Central memory CD4-positive, alpha-beta T cell (primary cell): ENCODE data around the gene PRUNE2.
"Not testable (repeated sequence)": the region's sequence is repeated elsewhere in the genome, so short reads cannot be mapped to it uniquely, and the experiment has no call there.

ENCODE experiments used
- DNase-seq: peaks from one replicate; pipeline ENCODE4 v3.0.0; 2022

PRUNE2 gene

DNA sequence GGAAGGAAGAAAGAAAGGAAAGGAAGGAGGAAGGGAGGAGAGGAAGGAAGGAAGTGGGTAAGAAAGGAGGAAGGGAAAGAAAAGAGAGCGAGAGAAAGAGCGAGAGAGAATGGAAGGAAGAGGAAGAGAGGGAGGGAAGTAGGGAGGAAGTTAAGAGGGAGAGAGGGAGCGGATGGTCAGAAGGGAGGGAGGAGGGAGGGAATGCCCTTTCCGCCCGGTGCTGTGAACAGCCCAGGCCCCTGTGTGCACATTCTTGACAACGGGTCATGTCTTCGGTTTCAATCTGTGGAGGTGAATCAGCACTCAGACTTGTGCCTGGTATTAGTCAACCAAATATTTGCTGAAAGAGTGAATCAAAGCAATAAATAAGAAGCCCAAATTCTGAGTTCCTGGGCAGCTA, 39.2 kb downstream of the PRUNE2 start:
- DNase-seq = no peak

DNA sequence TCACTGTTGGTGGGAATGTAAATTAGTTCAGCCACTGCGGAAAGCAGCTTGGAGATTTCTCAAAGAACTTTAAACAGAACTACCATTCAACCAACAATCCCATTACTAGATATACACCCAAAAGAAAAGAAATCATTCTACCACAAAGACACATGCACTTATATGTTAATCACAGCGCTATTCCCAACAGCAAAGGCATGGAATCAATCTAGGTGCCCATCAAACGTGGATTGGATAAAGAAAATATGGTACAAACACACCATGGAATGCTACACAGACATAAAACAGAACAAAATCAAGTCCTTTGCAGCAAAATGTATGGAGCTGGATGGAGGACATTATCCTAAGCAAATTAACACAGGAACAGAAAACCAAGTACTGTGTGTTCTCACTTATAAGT, 42.1 kb downstream of the PRUNE2 start:
- DNase-seq = no peak

DNA sequence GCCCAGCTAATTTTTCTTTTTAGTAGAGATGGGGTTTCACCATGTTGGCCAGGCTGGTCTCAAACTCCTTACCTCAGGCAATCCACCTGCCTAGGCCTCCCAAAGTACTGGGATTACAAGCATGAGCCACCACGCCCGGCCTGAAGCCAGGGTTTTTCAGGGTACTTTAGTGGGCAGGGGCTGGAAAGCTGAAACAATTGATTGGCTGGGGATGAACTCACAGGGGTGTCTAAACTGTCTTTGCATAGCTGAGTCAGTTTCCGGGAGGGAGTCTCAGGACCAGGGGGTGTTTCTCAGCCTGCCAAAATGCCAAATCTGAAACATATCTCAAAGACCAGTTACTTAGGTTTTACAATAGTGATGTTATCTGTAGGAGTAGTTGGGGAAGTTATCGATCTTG, 46.1 kb downstream of the PRUNE2 start:
- DNase-seq = no peak

- DNase-seq = not testable (repeated sequence)
Observed at GRCh38 chr9:76858248-76858647, 47.7 kb downstream of the PRUNE2 start.

DNA sequence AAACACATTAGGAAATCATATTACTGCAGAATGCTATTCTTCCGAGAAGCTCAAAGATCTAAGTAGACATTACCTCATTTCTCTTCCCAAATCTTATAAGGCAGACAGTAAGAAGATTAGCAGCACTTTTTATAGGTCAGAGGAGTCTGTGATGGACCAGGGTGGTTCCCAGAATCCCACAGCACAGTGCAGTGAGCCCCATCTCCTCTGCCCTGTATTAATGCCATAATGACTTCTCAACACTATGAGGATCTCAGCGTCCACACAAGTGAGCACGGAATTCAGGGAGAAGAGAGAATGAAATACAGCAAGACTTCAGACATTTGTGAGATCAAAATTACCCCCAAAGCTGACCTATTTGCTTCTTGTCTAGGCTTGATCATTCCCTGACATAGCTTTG, 49.9 kb downstream of the PRUNE2 start:
- DNase-seq = no peak

DNA sequence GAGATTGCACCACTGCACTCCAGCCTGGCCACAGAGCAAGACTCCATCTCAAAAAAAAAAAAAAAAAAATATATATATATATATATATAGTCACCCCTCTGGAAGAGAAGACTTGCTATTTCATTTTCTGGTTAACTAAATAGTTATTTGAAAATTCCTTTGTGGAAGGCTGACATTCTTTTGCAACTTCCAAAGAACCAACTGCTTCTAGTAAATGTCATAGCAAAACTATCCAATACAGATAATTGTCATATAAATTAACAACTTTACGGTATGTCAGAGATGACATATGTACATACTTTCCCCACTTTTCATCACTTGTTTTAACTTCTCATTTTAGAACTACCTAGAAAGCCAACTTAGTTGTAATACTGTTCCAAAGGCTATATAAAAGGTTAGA, 50.9 kb downstream of the PRUNE2 start:
- no peak for DNase-seq

DNA sequence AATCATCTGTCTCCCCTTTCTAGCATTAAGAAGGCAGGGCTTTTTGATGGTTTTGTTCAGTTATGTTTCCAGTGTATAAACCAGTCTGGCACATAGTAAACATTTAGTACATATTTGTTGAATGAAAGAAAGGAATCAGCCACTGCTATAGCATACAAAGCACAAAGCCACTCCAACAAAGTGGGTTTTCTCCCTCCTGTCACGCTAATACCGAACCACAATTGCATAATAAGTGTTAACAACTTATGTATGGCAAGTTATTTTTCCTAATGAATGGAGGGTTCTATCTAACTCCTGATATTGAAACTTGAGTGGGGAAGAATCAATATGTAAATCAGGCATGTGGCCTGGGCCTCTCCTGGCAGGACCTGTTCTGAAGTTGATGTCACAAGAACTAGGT, 53.9 kb downstream of the PRUNE2 start:
- no peak for DNase-seq

DNA sequence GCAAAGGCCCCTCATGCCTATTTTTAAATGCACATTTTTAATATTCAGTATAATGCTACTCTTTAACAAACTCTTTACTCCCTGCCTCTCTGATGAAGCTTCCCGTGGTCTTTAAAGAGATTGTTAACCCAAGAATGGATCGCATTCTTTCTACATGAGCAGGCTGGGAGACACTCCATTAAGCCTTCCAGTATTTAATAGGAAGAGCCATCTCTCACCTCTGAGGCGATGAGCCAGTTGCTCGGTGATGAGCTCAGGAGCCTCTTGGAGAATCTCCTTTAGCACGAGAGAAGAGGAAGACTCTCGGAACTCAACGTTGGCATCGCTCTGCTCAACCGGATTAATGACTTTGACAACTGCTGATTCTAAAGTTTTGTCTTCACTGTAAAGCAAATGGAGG, 59.6 kb downstream of the PRUNE2 start:
- no peak for DNase-seq

DNA sequence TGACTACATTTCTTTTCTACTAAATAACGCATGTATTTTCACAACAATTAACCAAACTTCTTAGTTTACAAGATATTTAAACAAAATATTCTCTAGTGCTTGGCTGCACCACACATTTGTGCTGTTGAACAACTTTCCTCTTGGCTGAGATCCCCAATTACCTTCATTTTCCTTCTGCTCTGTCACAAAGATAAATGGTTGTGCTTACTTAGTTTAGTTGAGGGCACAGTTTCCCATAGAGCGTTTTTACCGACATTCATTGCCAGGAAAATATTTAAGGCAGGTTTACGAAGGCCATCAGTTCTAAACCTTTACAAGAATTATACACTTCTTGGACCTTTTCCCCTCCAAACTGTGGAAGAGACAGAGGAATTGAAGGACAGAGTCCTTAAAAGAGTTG, 60.7 kb downstream of the PRUNE2 start:
- DNase-seq = no peak

DNA sequence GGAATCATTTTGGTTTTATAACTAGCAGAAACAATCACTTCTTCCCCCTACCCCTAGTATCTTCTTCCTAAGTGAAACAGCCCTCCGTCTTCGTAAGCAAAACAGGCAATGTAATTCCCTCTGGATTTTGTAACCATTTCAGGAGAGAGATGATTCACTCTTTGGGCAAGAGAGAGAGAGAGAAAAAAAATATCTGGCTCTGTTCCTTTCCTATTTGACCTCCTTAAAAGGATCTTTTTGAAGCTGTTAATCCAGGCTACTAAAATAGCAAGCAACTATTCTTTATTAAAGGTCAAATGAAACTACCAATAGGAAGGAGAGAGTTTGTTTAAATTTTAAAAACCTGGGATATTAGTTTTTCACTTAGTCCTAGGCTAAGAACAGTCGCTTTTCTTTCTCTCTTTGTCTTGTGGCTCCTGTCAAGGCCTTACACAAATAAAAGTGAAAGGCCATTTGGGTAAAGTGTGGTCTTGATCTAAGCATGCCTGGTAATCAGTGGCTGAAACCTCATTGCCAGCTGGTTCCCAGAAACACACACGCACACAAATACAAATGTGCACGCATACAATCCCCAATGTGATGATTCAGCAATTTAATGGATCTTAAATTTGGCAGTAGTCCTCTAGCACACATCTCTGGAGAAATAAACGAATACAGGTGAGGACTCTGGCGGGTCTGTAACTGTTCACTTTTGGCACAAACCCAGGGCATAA, 70.2 kb downstream of the PRUNE2 start:
- DNase-seq = no peak

- no peak for DNase-seq
Observed at GRCh38 chr9:76828447-76828846, 77.5 kb downstream of the PRUNE2 start.

- no peak for DNase-seq
Observed at GRCh38 chr9:76827296-76828080, 78.4 kb downstream of the PRUNE2 start.

- DNase-seq = no peak
Observed at GRCh38 chr9:76820431-76820830, 85.5 kb downstream of the PRUNE2 start.

DNA sequence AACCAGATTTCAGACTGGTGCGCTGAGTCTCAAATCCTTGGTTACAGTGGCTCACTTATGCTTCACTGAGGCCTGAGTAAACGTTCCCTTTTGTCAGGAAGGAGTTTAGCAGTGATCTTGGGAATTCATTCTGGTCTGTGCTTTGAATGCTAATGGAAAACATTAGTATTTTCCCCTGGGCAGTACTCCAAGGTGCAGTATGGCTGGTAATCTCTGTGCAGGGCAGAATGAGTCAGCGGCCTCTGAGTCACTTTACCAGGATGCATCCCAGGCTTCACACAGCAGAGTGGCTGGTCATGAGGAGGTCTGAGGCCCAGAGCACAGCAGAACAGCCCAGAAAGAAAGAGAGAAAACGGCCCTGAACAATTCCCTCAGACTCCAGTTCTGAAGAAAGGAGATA, 87.6 kb downstream of the PRUNE2 start:
- DNase-seq = no peak

DNA sequence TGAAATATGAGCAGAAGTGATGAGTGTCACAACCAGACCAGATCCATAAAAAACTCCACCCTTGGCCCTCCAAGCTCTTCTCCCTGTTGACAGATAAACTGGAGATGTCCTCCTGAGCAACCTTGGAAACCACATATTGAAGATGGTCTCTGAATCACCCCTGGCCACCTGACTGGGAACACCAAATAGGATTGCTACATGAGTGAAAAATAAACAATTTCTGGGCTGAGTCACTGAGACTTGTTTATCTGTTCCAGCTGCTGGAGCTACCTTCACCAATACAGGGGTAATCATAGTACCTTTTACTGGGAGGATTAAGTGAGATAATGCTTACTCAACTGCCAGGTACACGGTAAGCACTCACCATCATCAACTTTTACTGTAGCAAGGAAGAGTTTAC, 88.4 kb downstream of the PRUNE2 start:
- no peak for DNase-seq

DNA sequence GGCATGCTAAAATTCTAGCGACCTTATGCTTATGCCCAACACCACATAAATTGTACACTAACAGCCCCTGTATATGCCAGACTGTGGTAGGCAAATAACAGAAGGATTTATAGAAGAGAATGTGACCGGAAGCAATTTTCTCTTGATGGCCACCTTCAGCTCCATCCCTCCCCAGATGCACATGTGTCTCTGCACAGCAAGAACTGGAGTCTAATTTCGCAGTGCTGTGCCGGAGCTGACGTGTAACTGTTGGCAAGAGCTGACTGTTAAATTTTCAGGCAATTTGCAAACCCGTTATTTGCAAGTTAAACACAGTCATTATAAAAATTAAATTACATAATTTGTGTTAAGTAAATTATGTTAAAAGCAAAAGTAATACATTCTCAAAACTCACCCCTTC, 93.3 kb downstream of the PRUNE2 start:
- DNase-seq = no peak

DNA sequence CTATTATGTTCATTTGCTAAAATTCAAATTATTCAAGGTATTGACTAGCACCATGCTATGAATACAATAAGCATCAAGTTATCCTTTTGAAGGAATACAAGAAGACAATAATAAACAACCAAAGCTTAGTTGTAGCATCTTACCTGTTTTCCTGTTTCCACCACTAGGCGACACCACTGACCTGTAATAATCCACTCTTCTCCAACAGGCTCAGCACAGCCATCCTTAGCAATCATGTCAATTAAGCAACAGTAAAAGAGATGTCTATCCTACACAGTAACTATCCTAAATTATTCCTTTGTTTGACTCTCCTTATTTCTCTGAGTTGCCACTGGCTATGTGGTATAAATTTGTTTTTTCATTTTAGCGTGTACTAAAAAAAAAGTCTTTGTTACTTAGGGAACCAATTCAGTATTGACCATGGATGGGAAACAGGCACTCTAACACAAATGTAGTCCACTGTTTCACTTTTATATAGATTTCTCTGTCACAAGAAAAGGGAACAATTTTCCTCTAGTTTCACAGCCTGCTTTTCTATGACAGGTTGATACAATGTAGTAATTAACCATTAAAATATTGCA, 95.4 kb downstream of the PRUNE2 start:
- no peak for DNase-seq

DNA sequence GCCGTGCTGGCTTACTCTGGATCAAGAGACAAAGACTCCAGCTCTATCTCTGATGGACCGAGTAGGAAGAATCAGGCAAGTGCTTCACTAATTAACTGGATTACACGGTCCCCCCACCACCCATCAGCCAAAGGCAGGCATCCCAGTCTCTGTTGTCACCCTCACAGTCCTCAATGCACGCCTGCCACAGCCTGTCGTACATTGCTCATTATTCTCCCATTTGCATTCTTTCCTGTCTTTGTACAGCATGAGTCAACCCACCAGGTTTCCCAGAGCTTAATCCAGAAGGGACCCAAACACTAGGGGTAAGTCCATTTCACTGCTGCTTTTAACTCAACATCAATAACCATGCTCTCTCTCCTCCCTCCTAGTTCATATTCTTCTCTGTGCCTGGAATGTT, 97.3 kb downstream of the PRUNE2 start:
- no peak for DNase-seq

DNA sequence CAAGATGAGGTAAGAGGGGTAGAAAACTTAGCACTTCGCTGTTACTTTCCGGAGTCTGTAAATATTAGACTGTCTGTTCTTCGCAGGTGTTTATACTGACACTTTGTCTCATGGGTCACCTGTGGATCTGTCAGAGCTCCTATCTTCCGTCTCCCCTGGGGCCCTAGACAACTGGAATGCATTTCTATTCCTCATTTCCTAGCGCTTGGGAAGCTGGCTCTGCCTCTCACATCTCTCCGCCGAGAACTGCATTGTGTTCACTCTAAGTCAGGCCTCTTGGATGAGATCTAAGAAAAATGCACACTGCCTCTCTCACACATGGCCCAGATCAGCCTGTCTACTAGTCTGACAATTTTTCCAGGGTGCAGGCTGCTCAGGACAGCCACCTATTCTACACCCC, 102.2 kb downstream of the PRUNE2 start:
- DNase-seq = no peak

- DNase-seq = no peak
Observed at GRCh38 chr9:76803083-76803482, 102.8 kb downstream of the PRUNE2 start.

DNA sequence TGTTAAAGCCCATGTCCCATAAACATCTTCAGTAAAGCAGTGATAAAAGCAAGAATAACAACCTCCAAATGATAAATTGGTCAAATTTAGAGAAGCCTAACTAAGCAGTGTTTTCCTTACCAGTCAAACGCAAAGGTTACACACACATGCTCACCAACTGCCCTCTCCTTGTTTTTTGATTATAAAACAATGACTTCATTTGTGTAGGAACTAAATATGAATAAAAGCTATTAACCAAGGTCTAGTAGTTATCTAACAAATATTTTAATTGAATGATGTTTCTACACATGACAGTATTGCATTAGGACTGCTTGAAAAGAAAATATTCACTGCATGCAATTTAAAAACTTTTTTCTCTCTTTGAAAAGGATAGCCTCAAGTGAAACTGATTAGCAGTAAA, 105.0 kb downstream of the PRUNE2 start:
- DNase-seq = no peak

GRCh38 chr9:76799473-76799872, 106.4 kb downstream of the PRUNE2 start:
- no peak for DNase-seq

- no peak for DNase-seq
Observed at GRCh38 chr9:76798527-76798926, 107.4 kb downstream of the PRUNE2 start.

- DNase-seq = no peak
Observed at GRCh38 chr9:76796296-76796695, 109.6 kb downstream of the PRUNE2 start.
